ENCODE data around the gene LRRC8E.

DNA sequence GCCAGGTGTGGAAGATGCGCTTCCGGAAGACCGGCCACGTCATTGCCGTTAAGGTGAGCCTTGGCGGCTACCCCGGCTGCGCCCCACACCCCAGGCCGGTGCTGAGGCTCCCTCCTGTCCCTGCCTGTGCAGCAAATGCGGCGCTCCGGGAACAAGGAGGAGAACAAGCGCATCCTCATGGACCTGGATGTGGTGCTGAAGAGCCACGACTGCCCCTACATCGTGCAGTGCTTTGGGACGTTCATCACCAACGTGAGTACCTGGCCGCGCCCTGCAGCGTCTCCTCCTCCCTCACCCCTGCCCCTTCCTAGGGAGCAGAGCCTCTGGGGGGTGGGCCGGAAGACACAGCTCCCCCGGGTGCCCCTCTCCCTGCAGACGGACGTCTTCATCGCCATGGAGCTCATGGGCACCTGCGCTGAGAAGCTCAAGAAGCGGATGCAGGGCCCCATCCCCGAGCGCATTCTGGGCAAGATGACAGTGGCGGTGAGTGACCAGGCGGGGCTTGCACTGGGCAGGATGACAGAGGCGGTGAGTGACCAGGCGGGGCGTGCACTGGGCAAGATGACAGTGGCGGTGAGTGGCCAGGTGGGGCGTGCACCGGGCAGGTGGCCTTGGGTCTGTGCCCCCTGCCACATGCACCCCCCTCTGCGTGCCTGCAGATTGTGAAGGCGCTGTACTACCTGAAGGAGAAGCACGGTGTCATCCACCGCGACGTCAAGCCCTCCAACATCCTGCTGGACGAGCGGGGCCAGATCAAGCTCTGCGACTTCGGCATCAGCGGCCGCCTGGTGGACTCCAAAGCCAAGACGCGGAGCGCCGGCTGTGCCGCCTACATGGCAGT, 22.2 kb downstream of the LRRC8E start:
- no peak for TF ChIP-seq GATA3 (IDR thresholded peaks at IDR 0.05; ENCODE audit: low read depth, low read length)
- no peak for TF ChIP-seq GATA2 (IDR thresholded peaks at IDR 0.05; ENCODE audit: low read depth, low read length)
